Activated B cell treated with CpG ODN at 0.5 μM for 24 hours (primary cell): Measurements from ENCODE around the gene SIN3A. TPM values are rescaled to one million over a fixed set of nuclear protein-coding genes. Genes with fewer than 3 reads are reported as not detected.

Source experiments
- ATAC-seq: fragments of 200-7000 bp; cut with Tn5 transposase; one replicate; pipeline ENCODE4 v1.10.0; 2021; ENCODE audit warnings: low read depth, mild to moderate bottlenecking, moderate library complexity
- CTCF ChIA-PET: fragments of 350-600 bp; sonication (Branson Sonifier 250); formaldehyde crosslinking; loops from one replicate; lab custom pipeline; 2021; ENCODE audit warnings: antibody characterized with exemption; lab: Charles Lee
- POLR2A ChIA-PET: fragments of 350-600 bp; sonication (Branson Sonifier 250); formaldehyde crosslinking; loops from one replicate; lab custom pipeline; 2021; ENCODE audit warnings: antibody characterized with exemption; lab: Charles Lee
- DNase-seq: peaks from one replicate; pipeline ENCODE4 v3.0.0; 2022
- H3K27ac Mint-ChIP-seq: one replicate; pipeline ENCODE4 v1.8.0; 2020; ENCODE audit warnings: mixed read lengths
- H3K27me3 Mint-ChIP-seq: one replicate; pipeline ENCODE4 v1.8.0; 2021; ENCODE audit warnings: mixed read lengths
- H3K36me3 Mint-ChIP-seq: one replicate; pipeline ENCODE4 v1.8.0; 2021; ENCODE audit warnings: low read depth, mixed read lengths
- H3K4me1 Mint-ChIP-seq: one replicate; pipeline ENCODE4 v1.8.0; 2021; ENCODE audit warnings: mixed read lengths
- H3K4me3 Mint-ChIP-seq: one replicate; pipeline ENCODE4 v1.8.0; 2020; ENCODE audit warnings: mild to moderate bottlenecking, mixed read lengths
- H3K9me3 Mint-ChIP-seq: one replicate; pipeline ENCODE4 v1.8.0; 2020; ENCODE audit warnings: mixed read lengths
- CTCF ChIP-seq: fragments of 200-600 bp; IDR thresholded peaks from one replicate; pipeline ENCODE4 v1.8.0; 2022; ENCODE audit warnings: antibody characterized with exemption, mild to moderate bottlenecking
- intact Hi-C: fragments of 100-400 bp; cut with micrococcal nuclease; formaldehyde crosslinking; loops from one replicate; pipeline ENCODE4 v1.15.1; 2024
- total RNA-seq: library from RNA; stranded (reverse); gene quantifications from 2 replicates; pipeline ENCODE4 v1.2.3, GENCODE V29; 2022

SIN3A gene
- total RNA-seq, 1 donor from 2014 or later: 122 TPM

DNA sequence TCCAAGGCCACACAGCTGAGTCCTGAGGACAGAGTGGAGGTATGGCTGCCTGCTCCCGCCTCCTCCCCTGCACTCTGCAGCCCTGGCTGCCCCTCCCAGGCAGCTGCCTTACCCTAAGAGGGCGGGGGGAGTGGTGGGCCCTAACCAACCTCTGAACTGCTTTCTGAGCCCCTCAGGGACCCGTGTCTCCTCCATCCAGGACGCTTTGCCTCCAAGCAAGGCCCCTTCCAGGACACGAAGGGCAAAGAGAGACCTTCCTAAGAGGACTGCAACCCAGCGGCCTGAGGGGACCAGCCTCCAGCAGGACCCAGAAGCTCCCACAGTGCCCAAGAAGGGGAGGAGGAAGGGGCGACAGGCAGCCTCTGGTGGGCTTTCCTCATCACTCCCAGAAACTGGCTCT, 97.0 kb downstream of the SIN3A start:
- Mint-ChIP-seq H3K27me3 (peaks cover 1% of the 10 kb centered on the region), H3K36me3 (peaks cover 27% of the 10 kb centered on the region), H3K27ac (no peak overlapping the region), H3K9me3 (peaks cover 7% of the 10 kb centered on the region), H3K4me3 (no peak overlapping the region), H3K4me1 (peaks cover 20% of the 10 kb centered on the region)
- intact Hi-C loops: no loop called here
- ATAC-seq (no peak), DNase-seq (no peak)
- no peak for TF ChIP-seq CTCF
- ChIA-PET CTCF (interaction anchor here (1.1 kb wide), 1 partner anchor 13 kb away, joined by 5 read pairs; no protein-coding TSS in a partner anchor), POLR2A (interaction anchor here (0.6 to 1.9 kb wide), 3 partner anchors 14 to 353 kb away, joined by 3 to 10 read pairs (median 5); partner anchors contain the start of genes MAN2C1 and SIN3A)

- intact Hi-C loops: no loop called here
- ATAC-seq: no peak
- POLR2A ChIA-PET: interaction anchor here (1.9 kb wide), 1 partner anchor 15 kb away, joined by 10 read pairs; the partner anchor contains the start of gene MAN2C1
These were observed 97.9 kb downstream of the SIN3A start for GRCh38 chr15:75353604-75354003.

DNA sequence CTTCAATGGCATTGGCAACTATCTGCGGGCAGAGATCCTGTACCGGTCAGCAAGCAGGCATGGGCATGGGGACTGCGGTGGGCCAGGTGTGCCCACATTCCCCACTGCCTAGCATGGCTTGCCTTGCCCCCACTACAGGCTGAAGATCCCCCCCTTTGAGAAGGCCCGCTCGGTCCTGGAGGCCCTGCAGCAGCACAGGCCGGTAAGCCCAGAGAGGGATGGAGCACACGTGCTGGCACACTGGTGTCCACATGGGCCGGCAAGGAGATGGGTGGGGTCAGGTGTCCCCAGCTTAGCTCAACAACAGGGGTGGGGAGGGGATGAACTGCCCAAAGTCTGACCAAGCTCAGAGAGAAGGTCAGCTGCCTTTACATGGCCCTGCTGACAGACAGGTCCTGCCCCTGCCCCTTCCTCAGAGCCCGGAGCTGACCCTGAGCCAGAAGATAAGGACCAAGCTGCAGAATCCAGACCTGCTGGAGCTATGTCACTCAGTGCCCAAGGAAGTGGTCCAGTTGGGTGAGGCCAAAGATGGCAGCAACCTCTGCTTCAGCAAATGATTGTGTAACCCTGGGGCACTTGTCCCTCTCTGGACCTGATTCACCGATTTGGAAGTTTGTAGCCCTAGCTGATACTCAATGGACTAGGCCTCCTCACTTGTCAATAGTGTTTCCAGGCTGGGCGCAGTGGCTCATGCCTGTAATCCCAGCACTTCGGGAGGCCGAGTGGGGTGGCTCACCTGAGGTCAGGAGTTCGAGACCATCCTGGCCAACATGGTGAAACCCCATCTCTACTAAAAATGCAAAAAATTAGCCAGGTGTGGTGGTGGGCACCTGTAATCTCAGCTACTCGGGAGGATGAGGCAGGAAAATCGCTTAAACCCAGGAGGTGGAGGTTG, 99.1 kb downstream of the SIN3A start:
- Mint-ChIP-seq H3K27ac (no peak overlapping the region), H3K4me1 (peaks cover 33% of the 10 kb centered on the region), H3K9me3 (peaks cover 7% of the 10 kb centered on the region), H3K4me3 (no peak overlapping the region), H3K27me3 (peaks cover 1% of the 10 kb centered on the region), H3K36me3 (peaks cover 21% of the 10 kb centered on the region)
- intact Hi-C loops: no loop called here
- CTCF ChIA-PET: interaction anchor here (1.7 kb wide), 1 partner anchor 16 kb away, joined by 7 read pairs; the partner anchor contains the start of gene MAN2C1
- TF ChIP-seq CTCF: no peak
- POLR2A ChIA-PET: interaction anchor here (1.1 to 2.5 kb wide), 2 partner anchors 11 to 15 kb away, joined by 3 to 17 read pairs; partner anchors contain the start of gene MAN2C1
- ATAC-seq: no peak
- DNase-seq: no peak

More at GRCh38 chr15:75353604-75354003, 97.9 kb downstream of the SIN3A start:
- H3K27ac Mint-ChIP-seq: no peak overlapping the region
- CTCF ChIA-PET: interaction anchor here (1.7 kb wide), 1 partner anchor 15 kb away, joined by 7 read pairs; the partner anchor contains the start of gene MAN2C1
- peaks cover 1% of the 10 kb centered on the region for H3K27me3 Mint-ChIP-seq
- DNase-seq: no peak
- H3K9me3 Mint-ChIP-seq: peaks cover 7% of the 10 kb centered on the region
- peaks cover 28% of the 10 kb centered on the region for H3K4me1 Mint-ChIP-seq
- H3K4me3 Mint-ChIP-seq: no peak overlapping the region
- TF ChIP-seq CTCF: no peak
- peaks cover 24% of the 10 kb centered on the region for H3K36me3 Mint-ChIP-seq

GRCh38 chr15:75350601-75351361, 100.7 kb downstream of the SIN3A start:
- H3K27me3 Mint-ChIP-seq: peaks cover 1% of the 10 kb centered on the region
- ChIA-PET POLR2A (interaction anchor here (0.6 to 2.5 kb wide), 3 partner anchors 17 to 327 kb away, joined by 6 to 17 read pairs (median 7); partner anchors contain the start of genes MAN2C1, PPCDC and SIN3A), CTCF (interaction anchor here (3.0 kb wide), 1 partner anchor 17 kb away, joined by 11 read pairs; the partner anchor contains the start of gene MAN2C1)
- peaks cover 7% of the 10 kb centered on the region for H3K9me3 Mint-ChIP-seq
- intact Hi-C loops: no loop called here
- H3K36me3 Mint-ChIP-seq: peaks cover 19% of the 10 kb centered on the region
- ATAC-seq (no peak), DNase-seq (no peak)
- peak overlapping the region; percentile 94 for H3K27ac Mint-ChIP-seq
- H3K4me3 Mint-ChIP-seq: no peak overlapping the region
- peaks cover 42% of the 10 kb centered on the region for H3K4me1 Mint-ChIP-seq
- no peak for TF ChIP-seq CTCF
